ENCODE measurements around the gene CXCL3.

CXCL3 gene

DNA sequence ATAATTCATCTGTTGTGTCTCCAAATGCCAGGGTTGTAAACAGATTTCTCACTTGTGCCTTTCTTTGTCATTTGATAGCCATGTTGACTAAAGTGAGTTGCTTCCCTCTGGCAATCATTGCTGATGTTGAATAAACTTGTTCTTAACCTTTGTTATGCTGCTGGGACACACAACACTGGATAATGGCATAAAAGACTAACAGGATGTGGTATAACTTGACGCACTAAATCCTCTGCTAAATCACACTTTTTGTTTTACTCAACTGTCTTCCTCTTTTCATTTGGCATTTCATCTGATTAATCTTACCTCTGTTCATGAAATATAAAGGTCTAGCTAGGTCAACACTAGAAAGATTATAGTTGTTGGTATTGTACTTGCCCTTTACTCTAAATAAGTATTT, 22.4 kb downstream of the CXCL3 start:
- TF ChIP-seq FOXM1 (IDR thresholded peaks at IDR 0.05; ENCODE audit: borderline replicate concordance, low read depth) = no peak
- no peak for TF ChIP-seq TAF1 (IDR thresholded peaks at IDR 0.05; ENCODE audit: low read depth)
- no peak for TF ChIP-seq YY1 (IDR thresholded peaks at IDR 0.05; ENCODE audit: low read depth)
- TF ChIP-seq EGR1 (IDR thresholded peaks at IDR 0.05) = no peak
- no peak for TF ChIP-seq TEAD4 (IDR thresholded peaks at IDR 0.05)
- no peak for TF ChIP-seq TCF12 (IDR thresholded peaks at IDR 0.05; ENCODE audit: low read depth)
- TF ChIP-seq, protein P1, sequence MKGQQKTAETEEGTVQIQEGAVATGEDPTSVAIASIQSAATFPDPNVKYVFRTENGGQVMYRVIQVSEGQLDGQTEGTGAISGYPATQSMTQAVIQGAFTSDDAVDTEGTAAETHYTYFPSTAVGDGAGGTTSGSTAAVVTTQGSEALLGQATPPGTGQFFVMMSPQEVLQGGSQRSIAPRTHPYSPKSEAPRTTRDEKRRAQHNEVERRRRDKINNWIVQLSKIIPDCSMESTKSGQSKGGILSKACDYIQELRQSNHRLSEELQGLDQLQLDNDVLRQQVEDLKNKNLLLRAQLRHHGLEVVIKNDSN (IDR thresholded peaks at IDR 0.05) = no peak
- TF ChIP-seq RAD21 (IDR thresholded peaks at IDR 0.05; ENCODE audit: low read depth) = no peak
- no peak for TF ChIP-seq NFIC (IDR thresholded peaks at IDR 0.05)
- TF ChIP-seq, protein P2, sequence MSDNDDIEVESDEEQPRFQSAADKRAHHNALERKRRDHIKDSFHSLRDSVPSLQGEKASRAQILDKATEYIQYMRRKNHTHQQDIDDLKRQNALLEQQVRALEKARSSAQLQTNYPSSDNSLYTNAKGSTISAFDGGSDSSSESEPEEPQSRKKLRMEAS (IDR thresholded peaks at IDR 0.05) = no peak
- TF ChIP-seq CREB1 (IDR thresholded peaks at IDR 0.05; ENCODE audit: low read depth) = no peak
- TF ChIP-seq ZBTB7A (IDR thresholded peaks at IDR 0.05; ENCODE audit: low read depth) = no peak
- TF ChIP-seq CEBPB (IDR thresholded peaks at IDR 0.05) = no peak

DNA sequence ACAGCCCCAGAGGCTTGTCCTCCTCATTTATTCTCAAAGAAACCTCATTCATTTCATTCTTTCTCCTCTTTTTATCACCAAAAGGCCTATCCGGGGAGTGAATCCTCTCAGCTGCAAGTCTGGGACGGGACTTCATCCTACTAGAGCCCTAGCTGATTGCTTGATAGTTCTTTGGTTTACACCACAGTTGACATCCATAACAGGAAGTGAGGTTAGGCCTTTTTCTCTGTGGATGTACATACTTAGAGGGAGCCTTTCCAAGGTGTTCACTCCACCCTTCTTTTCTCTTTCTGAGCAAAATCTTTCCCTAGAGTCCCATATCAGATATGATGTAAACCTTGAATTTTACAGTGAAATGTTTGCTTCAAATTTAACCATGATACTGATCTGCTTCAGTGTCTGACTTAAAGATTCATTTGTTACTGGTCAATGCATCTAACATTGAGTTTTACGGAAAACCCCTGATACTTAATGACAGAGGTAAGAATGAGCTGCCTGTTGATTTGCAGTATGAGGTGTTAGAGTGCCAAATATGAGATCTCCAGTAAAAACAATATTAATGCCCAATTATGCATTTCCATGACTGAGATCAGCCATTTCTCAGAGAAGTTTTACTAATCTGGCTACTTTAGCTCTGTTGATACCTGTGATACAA, 23.2 kb downstream of the CXCL3 start:
- TF ChIP-seq CREB1 (IDR thresholded peaks at IDR 0.05; ENCODE audit: low read depth) (no peak), FOXM1 (IDR thresholded peaks at IDR 0.05; ENCODE audit: borderline replicate concordance, low read depth) (no peak), EP300 (IDR thresholded peaks at IDR 0.05; ENCODE audit: borderline replicate concordance) (no peak), ZBTB7A (IDR thresholded peaks at IDR 0.05; ENCODE audit: low read depth) (no peak), CEBPB (IDR thresholded peaks at IDR 0.05) (no peak), TEAD4 (IDR thresholded peaks at IDR 0.05) (no peak), EGR1 (IDR thresholded peaks at IDR 0.05) (no peak), NFIC (IDR thresholded peaks at IDR 0.05) (no peak), RAD21 (IDR thresholded peaks at IDR 0.05; ENCODE audit: low read depth) (no peak), TCF12 (IDR thresholded peaks at IDR 0.05; ENCODE audit: low read depth) (no peak), TAF1 (IDR thresholded peaks at IDR 0.05; ENCODE audit: low read depth) (no peak), YY1 (IDR thresholded peaks at IDR 0.05; ENCODE audit: low read depth) (no peak)
- TF ChIP-seq, protein P3, sequence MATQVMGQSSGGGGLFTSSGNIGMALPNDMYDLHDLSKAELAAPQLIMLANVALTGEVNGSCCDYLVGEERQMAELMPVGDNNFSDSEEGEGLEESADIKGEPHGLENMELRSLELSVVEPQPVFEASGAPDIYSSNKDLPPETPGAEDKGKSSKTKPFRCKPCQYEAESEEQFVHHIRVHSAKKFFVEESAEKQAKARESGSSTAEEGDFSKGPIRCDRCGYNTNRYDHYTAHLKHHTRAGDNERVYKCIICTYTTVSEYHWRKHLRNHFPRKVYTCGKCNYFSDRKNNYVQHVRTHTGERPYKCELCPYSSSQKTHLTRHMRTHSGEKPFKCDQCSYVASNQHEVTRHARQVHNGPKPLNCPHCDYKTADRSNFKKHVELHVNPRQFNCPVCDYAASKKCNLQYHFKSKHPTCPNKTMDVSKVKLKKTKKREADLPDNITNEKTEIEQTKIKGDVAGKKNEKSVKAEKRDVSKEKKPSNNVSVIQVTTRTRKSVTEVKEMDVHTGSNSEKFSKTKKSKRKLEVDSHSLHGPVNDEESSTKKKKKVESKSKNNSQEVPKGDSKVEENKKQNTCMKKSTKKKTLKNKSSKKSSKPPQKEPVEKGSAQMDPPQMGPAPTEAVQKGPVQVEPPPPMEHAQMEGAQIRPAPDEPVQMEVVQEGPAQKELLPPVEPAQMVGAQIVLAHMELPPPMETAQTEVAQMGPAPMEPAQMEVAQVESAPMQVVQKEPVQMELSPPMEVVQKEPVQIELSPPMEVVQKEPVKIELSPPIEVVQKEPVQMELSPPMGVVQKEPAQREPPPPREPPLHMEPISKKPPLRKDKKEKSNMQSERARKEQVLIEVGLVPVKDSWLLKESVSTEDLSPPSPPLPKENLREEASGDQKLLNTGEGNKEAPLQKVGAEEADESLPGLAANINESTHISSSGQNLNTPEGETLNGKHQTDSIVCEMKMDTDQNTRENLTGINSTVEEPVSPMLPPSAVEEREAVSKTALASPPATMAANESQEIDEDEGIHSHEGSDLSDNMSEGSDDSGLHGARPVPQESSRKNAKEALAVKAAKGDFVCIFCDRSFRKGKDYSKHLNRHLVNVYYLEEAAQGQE (IDR thresholded peaks at IDR 0.05; ENCODE audit: low read depth) = no peak
- TF ChIP-seq, protein P1 (IDR thresholded peaks at IDR 0.05) = no peak
- TF ChIP-seq, protein P2 (IDR thresholded peaks at IDR 0.05) = no peak

DNA sequence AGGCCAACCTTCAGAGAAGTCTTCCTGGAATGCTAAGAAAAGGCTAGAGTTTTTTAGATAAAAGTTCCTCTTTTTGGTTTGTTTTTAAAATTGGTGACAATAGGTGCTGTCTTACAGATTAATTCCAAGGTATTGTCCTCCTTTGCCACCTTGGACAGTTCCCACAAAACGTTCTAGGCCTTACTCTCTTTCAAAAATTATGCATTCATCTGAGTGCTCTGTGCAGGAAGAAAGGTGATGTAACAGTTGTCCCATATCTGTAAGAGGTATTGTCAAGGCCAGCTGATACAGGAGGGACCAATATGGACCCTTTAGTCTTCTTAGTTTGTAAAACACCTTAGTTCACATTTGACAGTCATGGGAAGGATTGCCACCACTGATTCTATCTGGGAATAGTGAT, 24.2 kb downstream of the CXCL3 start:
- TF ChIP-seq EP300 (IDR thresholded peaks at IDR 0.05; ENCODE audit: borderline replicate concordance) = no peak
- TF ChIP-seq, protein P3 (IDR thresholded peaks at IDR 0.05; ENCODE audit: low read depth) = peak; percentile 87

DNA sequence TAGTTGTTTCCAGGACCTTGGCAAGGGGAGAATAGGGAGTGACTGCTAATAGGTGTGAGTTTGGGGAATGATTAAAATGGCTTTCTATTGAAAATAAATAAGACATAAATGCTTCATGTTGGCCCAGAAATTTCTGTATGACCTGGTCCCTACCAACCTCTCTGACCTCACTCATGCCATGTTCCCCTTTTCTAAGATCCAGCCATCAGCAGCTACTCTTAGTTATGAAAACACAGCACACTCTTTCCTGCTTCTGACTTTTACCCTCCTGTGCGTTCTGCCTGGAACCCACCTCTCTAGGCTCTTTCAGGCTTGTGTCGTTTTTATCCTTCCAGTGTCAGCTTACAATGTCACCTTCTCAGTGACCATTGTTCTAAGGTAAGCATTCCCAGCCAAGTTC, 25.2 kb downstream of the CXCL3 start:
- TF ChIP-seq TCF12 (IDR thresholded peaks at IDR 0.05; ENCODE audit: low read depth) (no peak), CEBPB (IDR thresholded peaks at IDR 0.05) (no peak), ZBTB7A (IDR thresholded peaks at IDR 0.05; ENCODE audit: low read depth) (no peak), EP300 (IDR thresholded peaks at IDR 0.05; ENCODE audit: borderline replicate concordance) (no peak), TEAD4 (IDR thresholded peaks at IDR 0.05) (no peak), YY1 (IDR thresholded peaks at IDR 0.05; ENCODE audit: low read depth) (no peak)
- TF ChIP-seq, protein P3 (IDR thresholded peaks at IDR 0.05; ENCODE audit: low read depth) = peak; percentile 11; the same call in 1 of the 2 replicates
